Cortex of kidney (tissue), 1 donor: ENCODE measurements around the gene ASIC3.
"Not testable (repeated sequence)": the region's sequence is repeated elsewhere in the genome, so short reads cannot be mapped to it uniquely, and the experiment has no call there.

Experiments
- DNase-seq: peaks from one replicate; lab custom pipeline; 2025; lab: John Stamatoyannopoulos, UW

Gene ASIC3

GRCh38 chr7:151032936-151033863 is 15.1 kb upstream of the ASIC3 start:
- no peak for DNase-seq

GRCh38 chr7:151033864-151034249 is 14.5 kb upstream of the ASIC3 start:
- no peak for DNase-seq

DNA sequence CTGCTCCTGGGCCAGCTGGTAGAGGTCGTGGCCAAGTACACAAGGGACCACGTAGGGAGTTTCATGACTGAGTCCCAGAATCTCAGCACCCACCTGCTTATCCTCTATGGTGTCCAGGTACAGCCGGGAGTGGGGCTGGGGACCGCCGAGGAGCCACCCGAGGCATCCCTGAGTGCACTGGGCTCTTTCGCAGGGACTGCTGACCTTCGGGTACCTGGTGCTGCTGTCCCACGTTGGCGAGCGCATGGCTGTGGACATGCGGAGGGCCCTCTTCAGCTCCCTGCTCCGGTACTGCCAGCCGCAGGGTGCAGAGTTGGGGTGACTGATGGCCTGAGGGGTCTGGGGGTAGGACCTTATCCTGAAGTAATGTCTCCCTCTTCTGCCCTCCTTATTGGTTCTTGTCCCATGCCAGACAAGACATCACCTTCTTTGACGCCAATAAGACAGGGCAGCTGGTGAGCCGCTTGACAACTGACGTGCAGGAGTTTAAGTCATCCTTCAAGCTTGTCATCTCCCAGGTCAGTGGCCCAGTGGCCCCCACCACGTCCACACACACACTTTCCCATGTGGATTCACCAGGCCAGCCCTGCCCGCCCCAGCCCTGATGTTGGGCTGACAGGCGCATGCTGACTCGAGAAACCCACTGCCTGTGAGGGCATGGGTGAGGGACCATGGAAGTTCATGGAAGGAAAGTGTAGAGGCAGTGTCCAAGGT is 13.9 kb upstream of the ASIC3 start:
- DNase-seq = no peak

- DNase-seq = no peak
Observed at GRCh38 chr7:151035026-151035717, 13.2 kb upstream of the ASIC3 start.

DNA sequence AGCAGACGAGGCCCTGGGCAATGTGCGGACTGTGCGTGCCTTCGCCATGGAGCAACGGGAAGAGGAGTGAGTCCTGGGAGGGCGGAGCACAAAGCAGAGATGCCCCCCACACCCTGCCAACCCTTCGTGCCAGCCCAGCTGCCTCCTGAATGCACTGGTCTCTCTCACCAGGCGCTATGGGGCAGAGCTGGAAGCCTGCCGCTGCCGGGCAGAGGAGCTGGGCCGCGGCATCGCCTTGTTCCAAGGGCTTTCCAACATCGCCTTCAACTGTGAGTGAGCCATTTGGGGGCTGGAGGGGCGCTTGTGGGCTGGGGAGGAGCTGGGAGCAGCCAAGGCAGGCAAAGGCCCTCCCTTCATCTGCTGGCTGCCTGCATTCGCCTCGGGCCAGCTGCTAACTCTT is 12.4 kb upstream of the ASIC3 start:
- DNase-seq = no peak

GRCh38 chr7:151038951-151039849 is 9.1 kb upstream of the ASIC3 start:
- DNase-seq = no peak

- no peak for DNase-seq
Observed at GRCh38 chr7:151039850-151040548, 8.3 kb upstream of the ASIC3 start.

- DNase-seq = no peak
Observed at GRCh38 chr7:151040616-151041375, 7.5 kb upstream of the ASIC3 start.

GRCh38 chr7:151043449-151043848 is 4.9 kb upstream of the ASIC3 start:
- DNase-seq = not testable (repeated sequence)

DNA sequence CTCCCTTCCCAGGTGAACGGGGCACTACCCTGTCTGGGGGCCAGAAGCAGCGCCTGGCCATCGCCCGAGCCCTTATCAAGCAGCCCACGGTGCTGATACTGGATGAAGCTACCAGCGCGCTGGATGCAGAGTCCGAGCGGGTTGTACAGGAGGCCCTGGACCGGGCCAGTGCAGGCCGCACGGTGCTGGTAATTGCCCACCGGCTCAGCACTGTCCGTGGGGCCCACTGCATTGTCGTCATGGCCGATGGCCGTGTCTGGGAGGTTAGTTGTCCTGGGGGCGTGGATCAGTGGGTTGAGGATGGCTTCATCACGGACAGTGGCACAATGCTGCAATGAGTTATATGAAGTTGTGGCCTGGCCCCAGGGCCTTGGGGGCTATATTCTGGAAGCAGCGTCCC is 4.4 kb upstream of the ASIC3 start:
- DNase-seq = no peak

- no peak for DNase-seq
Observed at GRCh38 chr7:151045262-151045661, 3.1 kb upstream of the ASIC3 start.

DNA sequence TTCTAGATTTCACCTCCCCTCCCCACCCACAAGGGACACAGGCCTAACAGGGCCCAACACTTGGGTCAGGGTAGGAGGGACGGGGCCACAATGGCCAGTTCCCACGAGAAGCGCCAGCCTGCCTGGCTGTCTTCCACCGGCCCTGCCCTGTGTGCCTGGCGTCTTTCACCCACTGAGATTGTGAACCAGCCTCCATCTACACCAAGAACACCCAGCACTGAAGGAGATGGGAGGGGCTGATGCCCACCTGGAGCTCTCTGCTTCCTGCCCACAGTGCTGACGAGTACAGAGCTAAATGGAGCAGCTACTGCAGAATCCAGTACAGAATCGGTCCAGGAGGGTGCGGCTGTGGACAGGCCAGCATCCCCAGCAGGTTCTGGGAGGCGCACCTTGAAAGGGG is 2.4 kb upstream of the ASIC3 start:
- no peak for DNase-seq

DNA sequence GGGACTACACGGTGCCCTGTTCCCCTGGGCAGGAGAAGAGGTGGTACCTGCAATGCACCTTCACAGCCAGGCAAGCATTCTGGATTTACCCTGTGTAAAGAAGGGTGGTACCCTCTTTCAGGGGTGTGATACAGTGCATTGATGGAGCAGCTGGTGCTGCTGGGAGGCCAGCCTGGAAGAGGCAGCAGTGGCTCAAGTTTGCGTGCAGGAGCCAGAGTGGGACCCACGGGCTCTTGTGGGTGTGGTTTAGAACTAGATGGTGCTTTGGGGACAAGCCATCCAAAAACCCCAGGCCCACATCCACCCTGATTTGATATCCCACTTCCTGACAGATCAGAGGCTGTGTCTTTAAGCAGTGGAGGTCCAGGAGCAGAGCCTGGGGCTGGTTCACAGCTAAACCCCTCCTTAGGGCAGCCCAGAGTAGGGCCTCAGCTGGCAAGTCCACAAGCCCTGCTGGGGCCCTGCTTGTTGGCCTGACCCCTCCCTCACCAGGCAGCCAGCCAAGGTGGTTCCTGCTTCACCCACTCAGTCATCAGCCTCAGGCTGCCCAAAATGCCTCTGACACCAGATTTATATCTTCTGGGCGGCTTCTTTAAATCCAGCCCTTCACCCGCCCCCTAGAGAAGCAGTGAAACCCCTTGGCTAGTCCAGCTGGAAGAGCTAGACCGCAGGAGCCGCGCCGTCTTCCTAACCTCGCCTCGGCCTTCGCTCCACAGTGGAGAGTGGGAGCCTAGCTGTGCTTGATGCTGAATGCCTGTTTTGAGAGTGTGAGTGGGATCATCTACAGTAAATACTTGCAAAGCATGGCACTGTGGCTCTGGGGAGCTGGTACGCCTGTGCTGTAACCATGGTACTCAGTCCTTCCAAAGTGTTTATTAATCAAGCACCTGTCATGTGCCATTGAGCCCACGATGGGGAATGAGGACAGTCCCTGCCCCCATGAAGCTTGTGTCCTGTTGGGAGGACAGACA is 1.4 kb upstream of the ASIC3 start:
- no peak for DNase-seq

- DNase-seq = no peak
Observed at GRCh38 chr7:151048911-151049463, 656 bp downstream of the ASIC3 start.

- no peak for DNase-seq
Observed at GRCh38 chr7:151051108-151051507, 2.8 kb downstream of the ASIC3 start.

GRCh38 chr7:151053096-151053495 is 4.8 kb downstream of the ASIC3 start:
- DNase-seq = no peak

DNA sequence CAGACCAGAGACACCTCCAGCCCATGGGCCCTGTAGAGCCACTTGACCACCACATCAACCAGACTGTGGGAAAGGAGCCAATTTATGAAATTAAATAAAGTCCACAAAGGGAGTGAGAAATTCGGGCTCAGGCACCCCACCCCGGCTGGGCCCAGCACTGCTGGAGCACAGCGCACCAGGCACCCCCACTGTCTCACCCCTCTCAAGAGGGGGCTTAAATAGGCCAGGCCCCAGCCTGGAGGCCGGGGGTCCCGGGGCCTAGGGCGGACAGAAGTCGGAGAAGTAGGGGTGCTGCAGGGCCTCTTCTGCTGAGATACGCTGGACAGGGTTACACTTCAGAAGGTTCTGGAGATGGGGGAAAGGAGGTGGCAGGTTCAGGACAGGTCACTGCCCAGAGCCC is 5.4 kb downstream of the ASIC3 start:
- no peak for DNase-seq

GRCh38 chr7:151056283-151056665 is 7.9 kb downstream of the ASIC3 start:
- DNase-seq = no peak
